GM12878 (cell line): ENCODE results near the gene MTSS2. TPM values are rescaled to one million over a fixed set of nuclear protein-coding genes. Genes with fewer than 3 reads are reported as not detected.

Experiments
- ATAC-seq: fragments of 200-7000 bp; cut with Tn5 transposase; 3 replicates; pipeline ENCODE4 v1.9.1; 2020; ENCODE audit warnings: mild to moderate bottlenecking, moderate library complexity
- BruUV-seq: library from RNA; stranded (reverse); fragments of 400-500 nt; replicated peaks from 2 replicates; lab custom pipeline; 2021; lab: Mats Ljungman, UMichigan
- CTCF ChIA-PET: fragments of 300-600 bp; sonication (Branson Sonifier 250); formaldehyde crosslinking; extraction: SDS; loops from one replicate; lab custom pipeline; 2021; ENCODE audit warnings: inconsistent platforms; lab: Yijun Ruan, JAX
- POLR2A ChIA-PET: fragments of 350-600 bp; formaldehyde crosslinking; extraction: SDS; loops from one replicate; lab custom pipeline; 2021; ENCODE audit warnings: inconsistent platforms; lab: Charles Lee
- RAD21 ChIA-PET: fragments of 300-600 bp; sonication (Branson Sonifier 250); formaldehyde crosslinking; loops from one replicate; lab custom pipeline; 2023; ENCODE audit warnings: antibody characterized with exemption; ENCODE audit not compliant: unreplicated experiment; lab: Charles Lee
- SMC1A ChIA-PET: fragments of 300-600 bp; sonication (Branson Sonifier 250); formaldehyde crosslinking; loops from one replicate; lab custom pipeline; 2023; ENCODE audit not compliant: unreplicated experiment, uncharacterized antibody; lab: Charles Lee
- DNase-seq: peaks from one replicate; pipeline ENCODE4 v3.0.0-alpha.2; 2011; ENCODE audit warnings: low read depth, low spot score
- FAIRE-seq: peaks from 3 replicates; lab custom pipeline; 2011; peaks lifted over from hg19 to GRCh38; lab: Jason Lieb, UNC
- H2AFZ ChIP-seq: 2 replicates; pipeline ENCODE4 v1.6.0; 2011; ENCODE audit warnings: low read depth, low read length, control low read depth; ENCODE audit not compliant: control insufficient read depth
- H3K27ac ChIP-seq: 2 replicates; pipeline ENCODE4 v1.5.1; 2011; ENCODE audit warnings: control low read depth; ENCODE audit not compliant: control insufficient read depth, insufficient read depth
- H3K27me3 ChIP-seq, 2 experiments: replicated peaks in 1 of 2; 2 replicates each; pipeline versions ENCODE4 v1.6.0 to v1.6.1; 2011; ENCODE audit warnings: low read length in 1 of 2; ENCODE audit not compliant: control insufficient read depth in 2 of 2, insufficient read depth in 2 of 2
- H3K36me3 ChIP-seq, 2 experiments: 2 replicates each; pipeline ENCODE4 v1.5.1; 2011; ENCODE audit warnings: low read length in 1 of 2; ENCODE audit not compliant: control insufficient read depth in 2 of 2, insufficient read depth in 2 of 2
- H3K4me1 ChIP-seq: 2 replicates; pipeline ENCODE4 v1.6.1; 2011; ENCODE audit warnings: mild to moderate bottlenecking, low read length, moderate library complexity, mixed read lengths; ENCODE audit not compliant: control insufficient read depth, insufficient read depth
- H3K4me2 ChIP-seq: 2 replicates; pipeline ENCODE4 v1.6.0; 2011; ENCODE audit warnings: control low read depth; ENCODE audit not compliant: control insufficient read depth, insufficient read depth
- H3K4me3 ChIP-seq: fragments of 200-600 bp; sonication (generic); 2 replicates; pipeline ENCODE4 v1.5.1; 2016
- H3K79me2 ChIP-seq: 2 replicates; pipeline ENCODE4 v1.6.0; 2011; ENCODE audit warnings: low read length; ENCODE audit not compliant: control insufficient read depth, insufficient read depth
- H3K9ac ChIP-seq: 2 replicates; pipeline ENCODE4 v1.8.0; 2011; ENCODE audit warnings: low read length, control low read depth, mixed read lengths; ENCODE audit not compliant: control insufficient read depth, insufficient read depth
- H3K9me3 ChIP-seq: replicated peaks from 3 replicates; pipeline ENCODE4 v1.5.1; 2011; ENCODE audit warnings: mild to moderate bottlenecking, low read length; ENCODE audit not compliant: control insufficient read depth, insufficient read depth
- H4K20me1 ChIP-seq: 2 replicates; pipeline ENCODE4 v1.6.0; 2011; ENCODE audit not compliant: control insufficient read depth, insufficient read depth
- CTCF ChIP-seq, 3 experiments: IDR thresholded peaks in 2 of 3; conservative IDR thresholded peaks in 1 of 3; 2 replicates each; pipeline ENCODE4 v1.5.1; 2011; ENCODE audit warnings: low read depth in 3 of 3, low read length in 3 of 3, mild to moderate bottlenecking in 3 of 3, control low read depth in 2 of 3, moderate library complexity in 2 of 3, inconsistent platforms in 1 of 3, mixed read lengths in 1 of 3; ENCODE audit not compliant: control insufficient read depth in 2 of 3, insufficient read depth in 1 of 3; ENCODE audit errors: extremely low read depth in 1 of 3
- EZH2 ChIP-seq: IDR thresholded peaks from 2 replicates; pipeline ENCODE4 v1.6.1; 2012; ENCODE audit warnings: low read depth, mild to moderate bottlenecking, control low read depth, inconsistent platforms, low read length, borderline replicate concordance; ENCODE audit not compliant: control insufficient read depth
- GABPA ChIP-seq: IDR thresholded peaks from 2 replicates; pipeline ENCODE4 v1.6.1; 2014; ENCODE audit warnings: antibody characterized with exemption, low read depth, mild to moderate bottlenecking, inconsistent platforms
- NR2C1 ChIP-seq: fragments of 450-650 bp; IDR thresholded peaks from 2 replicates; pipeline ENCODE4 v1.6.1; 2017; ENCODE audit warnings: antibody characterized with exemption, mild to moderate bottlenecking, moderate library complexity
- NR2C2 ChIP-seq: IDR thresholded peaks from 2 replicates; pipeline ENCODE4 v1.6.1; 2011; ENCODE audit warnings: borderline replicate concordance, low read depth; ENCODE audit not compliant: control insufficient read depth, insufficient read length
- NR2F1 ChIP-seq: fragments of 450-650 bp; conservative IDR thresholded peaks from 2 replicates; pipeline ENCODE4 v1.6.1; 2017; ENCODE audit warnings: mild to moderate bottlenecking
- PAX8 ChIP-seq: fragments of 450-650 bp; IDR thresholded peaks from 2 replicates; pipeline ENCODE4 v1.6.1; 2017; ENCODE audit warnings: mild to moderate bottlenecking, moderate library complexity
- PKNOX1 ChIP-seq: fragments of 450-650 bp; IDR thresholded peaks from 2 replicates; pipeline ENCODE4 v1.6.1; 2016; ENCODE audit warnings: mild to moderate bottlenecking
- POLR2A ChIP-seq: IDR thresholded peaks from 2 replicates; pipeline ENCODE4 v1.6.1; 2011; ENCODE audit warnings: low read depth, mild to moderate bottlenecking, low read length
- POLR2AphosphoS2 ChIP-seq: IDR thresholded peaks from 2 replicates; pipeline ENCODE4 v1.6.1; 2011; ENCODE audit warnings: low read depth, mild to moderate bottlenecking, low read length, improper control_type of control experiment, moderate library complexity
- POU2F2 ChIP-seq: IDR thresholded peaks from 3 replicates; pipeline ENCODE4 v1.6.1; 2011; ENCODE audit warnings: low read depth, mild to moderate bottlenecking, low read length, borderline replicate concordance
- SIN3A ChIP-seq: IDR thresholded peaks from 2 replicates; pipeline ENCODE4 v1.6.1; 2012; ENCODE audit warnings: low read depth, low read length, improper control_type of control experiment
- SREBF2 ChIP-seq: IDR thresholded peaks from 2 replicates; pipeline ENCODE4 v1.6.1; 2012; ENCODE audit warnings: mild to moderate bottlenecking, low read length
- SRF ChIP-seq, 2 experiments: IDR thresholded peaks; 2 replicates each; pipeline ENCODE4 v1.6.1; 2011; ENCODE audit warnings: low read depth in 2 of 2, low read length in 2 of 2, mild to moderate bottlenecking in 1 of 2, moderate library complexity in 1 of 2
- TCF3 ChIP-seq: IDR thresholded peaks from 2 replicates; pipeline ENCODE4 v1.6.1; 2012; ENCODE audit warnings: low read depth, mild to moderate bottlenecking, low read length, borderline replicate concordance; ENCODE audit not compliant: insufficient read depth
- YY1 ChIP-seq: IDR thresholded peaks from 2 replicates; pipeline ENCODE4 v1.6.1; 2011; ENCODE audit warnings: low read depth, mild to moderate bottlenecking, low read length
- ZBTB4 ChIP-seq: fragments of 450-650 bp; formaldehyde crosslinking; IDR thresholded peaks from 2 replicates; pipeline ENCODE4 v1.4.0; 2022; ENCODE audit warnings: mild to moderate bottlenecking, moderate library complexity
- WGBS: methylation state at CpG from one replicate; pipeline ENCODE4 v1.1.6; 2016; ENCODE audit warnings: low lambda C conversion rate; ENCODE audit not compliant: insufficient replicate concordance, insufficient coverage; ENCODE audit errors: missing lambda C conversion rate; 5-methylcytosine and 5-hydroxymethylcytosine counted together
- in situ Hi-C: fragments of 300-500 bp; cut with MboI; formaldehyde crosslinking; loops from 9 replicates; pipeline ENCODE4 v1.14.3; 2018; ENCODE audit warnings: mixed read lengths
- intact Hi-C: fragments of 100-400 bp; cut with micrococcal nuclease; formaldehyde crosslinking; loops from one replicate; pipeline ENCODE4 v1.14.2; 2022; ENCODE audit not compliant: unreplicated experiment
- polyA plus RNA-seq, 11 experiments: library from polyadenylated mRNA; depleted of rRNA in 4 of 11; unstranded in 6 of 11; stranded (reverse) in 5 of 11; fragments of >200 nt; fragmentation: Nextera tagmentation in 4 of 11; fragmentation: Illumina TruSeq in 1 of 11; extraction: Ambion mirVana in 4 of 11; extraction: Trizol in 1 of 11; gene quantifications; 1 replicate in 1 of 11; 2 replicates in 10 of 11; pipeline versions ENCODE4 v1.2.1 to v1.2.3, GENCODE V29; 2011 to 2016; ENCODE audit warnings: inconsistent platforms in 2 of 11, missing spikeins in 2 of 11, low read depth in 1 of 11
- total RNA-seq, 4 experiments: library from RNA; depleted of rRNA in 3 of 4; stranded (reverse); fragments of >200 nt in 3 of 4; fragmentation: Illumina TruSeq in 1 of 4; extraction: Trizol in 1 of 4; gene quantifications; 2 replicates each; pipeline versions ENCODE4 v1.2.1 to v1.2.3, GENCODE V29; 2013 to 2021

The MTSS2 gene
- total and polyA plus RNA-seq, 10 of the 15 experiments (the other 5 are each of a cell fraction or from before 2014, with no cell fraction given) = under 0.01 to 0.51 (median 0.14) TPM; not detected in 4

- TF ChIP-seq PAX8 (no peak), POU2F2 (no peak), YY1 (no peak)
Observed at GRCh38 chr16:70695331-70696070, 9.6 kb upstream of the MTSS2 start (continued).

DNA sequence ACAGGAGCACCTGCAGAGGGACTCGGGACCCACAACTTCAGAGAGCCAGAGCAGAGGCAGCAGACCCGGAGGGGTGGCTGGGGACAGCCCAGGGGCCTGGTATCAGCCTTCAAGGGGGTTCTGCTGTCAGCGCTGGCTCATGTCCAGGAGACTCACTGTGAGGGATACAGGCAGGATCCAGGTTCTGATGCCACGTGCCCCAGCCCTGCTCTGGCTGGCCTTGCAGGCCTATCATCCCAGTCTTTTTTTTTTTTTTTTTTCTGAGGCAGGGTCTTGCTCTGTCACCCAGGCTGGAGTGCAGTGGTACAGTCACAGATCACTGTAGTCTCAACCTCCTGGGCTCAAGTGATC, 9.0 kb upstream of the MTSS2 start:
- no peak for FAIRE-seq
- Histone ChIP-seq H3K9me3 (no peaks in the 10 kb centered on the region), H3K9ac (no peak overlapping the region)
- no peak for TF ChIP-seq POLR2A
- TF ChIP-seq PKNOX1 = no peak
- TF ChIP-seq NR2C1 = no peak
- TF ChIP-seq SIN3A = no peak
- TF ChIP-seq ZBTB4 (CRISPR knock-in tag) = no peak
- TF ChIP-seq GABPA = no peak
- TF ChIP-seq NR2F1 = no peak
- no peak for TF ChIP-seq SREBF2
- no peak for TF ChIP-seq TCF3
- no peak for TF ChIP-seq EZH2
- TF ChIP-seq NR2C2 = no peak
- TF ChIP-seq SRF (IDR thresholded peaks at IDR 0.05; ENCODE audit: low read depth in 2 of 2, low read length in 2 of 2) = no peak
- no peak for TF ChIP-seq CTCF (IDR thresholded peaks at IDR 0.05 in 2 of 3, conservative IDR thresholded peaks at IDR 0.05 in 1 of 3; ENCODE audit: control insufficient read depth in 2 of 3, extremely low read depth in 1 of 3, insufficient read depth in 1 of 3, low read depth in 3 of 3, low read length in 3 of 3)
- no peak for TF ChIP-seq POLR2AphosphoS2

More for the DNA sequence above, 9.0 kb upstream of the MTSS2 start:
- Histone ChIP-seq H3K4me3 (no peak overlapping the region), H3K27me3 (no peaks in the 10 kb centered on the region), H2AFZ (no peak overlapping the region), H3K36me3 (peaks cover 0 to 2% of the 10 kb centered on the region in 2 experiments; a peak in 3 of 4 replicates), H3K4me2 (no peak overlapping the region), H3K79me2 (no peaks in the 10 kb centered on the region), H4K20me1 (no peaks in the 10 kb centered on the region), H3K4me1 (no peaks in the 10 kb centered on the region), H3K27ac (no peak overlapping the region)
- ATAC-seq (no peak), DNase-seq (no peak)
- intact Hi-C loops = no loop called here
- in situ Hi-C loops = no loop called here
- ChIA-PET CTCF (no interaction called here), RAD21 (no interaction called here), SMC1A (no interaction called here), POLR2A (no interaction called here)
- WGBS = 78% methylated on average over 4 of the region's 4 CpGs
- no TSS peak for BruUV-seq
